ENCODE results near the gene ENKUR. TPM values are rescaled to one million over a fixed set of nuclear protein-coding genes. Genes with fewer than 3 reads are reported as not detected.

ENKUR gene
- total and polyA plus RNA-seq, 2 experiments from 2014 or later: 0.44 TPM; not detected in 1

DNA sequence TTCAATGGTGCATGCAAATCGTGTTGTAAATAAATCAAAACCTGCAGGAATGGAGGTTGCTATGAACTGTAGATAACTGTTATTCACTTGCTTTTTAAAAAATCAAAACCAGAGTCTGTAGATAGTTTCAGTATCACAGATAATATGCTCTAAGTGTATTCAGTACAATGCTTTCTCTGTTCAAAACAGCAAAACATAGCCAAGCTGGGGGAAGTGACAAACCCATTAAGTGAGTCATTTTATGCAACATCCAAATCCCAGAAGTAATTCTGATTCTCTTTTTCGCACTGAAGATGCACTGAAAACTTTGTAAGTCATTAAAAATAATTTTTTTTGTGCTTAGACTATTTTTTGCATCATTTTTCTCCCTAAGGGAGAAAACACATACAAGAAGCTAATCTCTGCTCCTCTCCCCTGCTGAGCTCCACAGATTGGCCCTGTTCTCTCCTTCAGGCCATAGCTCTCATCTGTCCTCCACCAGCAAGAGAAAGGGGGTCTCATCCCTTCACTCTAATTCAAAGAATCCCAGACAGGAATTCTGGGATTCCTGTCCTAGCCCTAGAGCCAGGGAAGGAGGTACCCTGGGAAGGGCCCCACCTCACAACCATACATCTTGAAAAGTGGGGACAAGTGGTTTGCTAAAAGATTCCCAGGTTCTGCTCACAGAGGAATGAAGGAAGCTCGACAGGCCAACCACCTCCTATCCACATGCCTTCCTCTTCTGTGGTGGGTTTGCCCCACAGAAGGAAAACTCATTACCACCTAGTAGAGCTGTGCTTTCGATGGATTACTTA is 68.5 kb downstream of the ENKUR start:
- ATAC-seq (no peak), DNase-seq (ENCODE audit: low spot score) (no peak)
- TF ChIP-seq EZH2phosphoT487 (IDR thresholded peaks at IDR 0.05; ENCODE audit: unreplicated experiment) (no peak), CREB1 (CRISPR knock-in tag; IDR thresholded peaks at IDR 0.05; ENCODE audit: low read depth) (no peak), ZNF114 (CRISPR knock-in tag; IDR thresholded peaks at IDR 0.05) (no peak), NANOG (IDR thresholded peaks at IDR 0.05; ENCODE audit: borderline replicate concordance) (no peak), JUNB (IDR thresholded peaks at IDR 0.05; ENCODE audit: unreplicated experiment) (no peak), POLR2AphosphoS5 (IDR thresholded peaks at IDR 0.05; ENCODE audit: low read depth) (no peak), STAT1 (IDR thresholded peaks at IDR 0.05; ENCODE audit: unreplicated experiment) (no peak), EZH2 (IDR thresholded peaks at IDR 0.05; ENCODE audit: low read depth, unreplicated experiment) (no peak), ZNF331 (CRISPR knock-in tag; IDR thresholded peaks at IDR 0.05; ENCODE audit: low read depth) (no peak)
- TF ChIP-seq, protein P1, sequence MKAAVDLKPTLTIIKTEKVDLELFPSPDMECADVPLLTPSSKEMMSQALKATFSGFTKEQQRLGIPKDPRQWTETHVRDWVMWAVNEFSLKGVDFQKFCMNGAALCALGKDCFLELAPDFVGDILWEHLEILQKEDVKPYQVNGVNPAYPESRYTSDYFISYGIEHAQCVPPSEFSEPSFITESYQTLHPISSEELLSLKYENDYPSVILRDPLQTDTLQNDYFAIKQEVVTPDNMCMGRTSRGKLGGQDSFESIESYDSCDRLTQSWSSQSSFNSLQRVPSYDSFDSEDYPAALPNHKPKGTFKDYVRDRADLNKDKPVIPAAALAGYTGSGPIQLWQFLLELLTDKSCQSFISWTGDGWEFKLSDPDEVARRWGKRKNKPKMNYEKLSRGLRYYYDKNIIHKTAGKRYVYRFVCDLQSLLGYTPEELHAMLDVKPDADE (IDR thresholded peaks at IDR 0.05): no peak
- TF ChIP-seq, protein P2, sequence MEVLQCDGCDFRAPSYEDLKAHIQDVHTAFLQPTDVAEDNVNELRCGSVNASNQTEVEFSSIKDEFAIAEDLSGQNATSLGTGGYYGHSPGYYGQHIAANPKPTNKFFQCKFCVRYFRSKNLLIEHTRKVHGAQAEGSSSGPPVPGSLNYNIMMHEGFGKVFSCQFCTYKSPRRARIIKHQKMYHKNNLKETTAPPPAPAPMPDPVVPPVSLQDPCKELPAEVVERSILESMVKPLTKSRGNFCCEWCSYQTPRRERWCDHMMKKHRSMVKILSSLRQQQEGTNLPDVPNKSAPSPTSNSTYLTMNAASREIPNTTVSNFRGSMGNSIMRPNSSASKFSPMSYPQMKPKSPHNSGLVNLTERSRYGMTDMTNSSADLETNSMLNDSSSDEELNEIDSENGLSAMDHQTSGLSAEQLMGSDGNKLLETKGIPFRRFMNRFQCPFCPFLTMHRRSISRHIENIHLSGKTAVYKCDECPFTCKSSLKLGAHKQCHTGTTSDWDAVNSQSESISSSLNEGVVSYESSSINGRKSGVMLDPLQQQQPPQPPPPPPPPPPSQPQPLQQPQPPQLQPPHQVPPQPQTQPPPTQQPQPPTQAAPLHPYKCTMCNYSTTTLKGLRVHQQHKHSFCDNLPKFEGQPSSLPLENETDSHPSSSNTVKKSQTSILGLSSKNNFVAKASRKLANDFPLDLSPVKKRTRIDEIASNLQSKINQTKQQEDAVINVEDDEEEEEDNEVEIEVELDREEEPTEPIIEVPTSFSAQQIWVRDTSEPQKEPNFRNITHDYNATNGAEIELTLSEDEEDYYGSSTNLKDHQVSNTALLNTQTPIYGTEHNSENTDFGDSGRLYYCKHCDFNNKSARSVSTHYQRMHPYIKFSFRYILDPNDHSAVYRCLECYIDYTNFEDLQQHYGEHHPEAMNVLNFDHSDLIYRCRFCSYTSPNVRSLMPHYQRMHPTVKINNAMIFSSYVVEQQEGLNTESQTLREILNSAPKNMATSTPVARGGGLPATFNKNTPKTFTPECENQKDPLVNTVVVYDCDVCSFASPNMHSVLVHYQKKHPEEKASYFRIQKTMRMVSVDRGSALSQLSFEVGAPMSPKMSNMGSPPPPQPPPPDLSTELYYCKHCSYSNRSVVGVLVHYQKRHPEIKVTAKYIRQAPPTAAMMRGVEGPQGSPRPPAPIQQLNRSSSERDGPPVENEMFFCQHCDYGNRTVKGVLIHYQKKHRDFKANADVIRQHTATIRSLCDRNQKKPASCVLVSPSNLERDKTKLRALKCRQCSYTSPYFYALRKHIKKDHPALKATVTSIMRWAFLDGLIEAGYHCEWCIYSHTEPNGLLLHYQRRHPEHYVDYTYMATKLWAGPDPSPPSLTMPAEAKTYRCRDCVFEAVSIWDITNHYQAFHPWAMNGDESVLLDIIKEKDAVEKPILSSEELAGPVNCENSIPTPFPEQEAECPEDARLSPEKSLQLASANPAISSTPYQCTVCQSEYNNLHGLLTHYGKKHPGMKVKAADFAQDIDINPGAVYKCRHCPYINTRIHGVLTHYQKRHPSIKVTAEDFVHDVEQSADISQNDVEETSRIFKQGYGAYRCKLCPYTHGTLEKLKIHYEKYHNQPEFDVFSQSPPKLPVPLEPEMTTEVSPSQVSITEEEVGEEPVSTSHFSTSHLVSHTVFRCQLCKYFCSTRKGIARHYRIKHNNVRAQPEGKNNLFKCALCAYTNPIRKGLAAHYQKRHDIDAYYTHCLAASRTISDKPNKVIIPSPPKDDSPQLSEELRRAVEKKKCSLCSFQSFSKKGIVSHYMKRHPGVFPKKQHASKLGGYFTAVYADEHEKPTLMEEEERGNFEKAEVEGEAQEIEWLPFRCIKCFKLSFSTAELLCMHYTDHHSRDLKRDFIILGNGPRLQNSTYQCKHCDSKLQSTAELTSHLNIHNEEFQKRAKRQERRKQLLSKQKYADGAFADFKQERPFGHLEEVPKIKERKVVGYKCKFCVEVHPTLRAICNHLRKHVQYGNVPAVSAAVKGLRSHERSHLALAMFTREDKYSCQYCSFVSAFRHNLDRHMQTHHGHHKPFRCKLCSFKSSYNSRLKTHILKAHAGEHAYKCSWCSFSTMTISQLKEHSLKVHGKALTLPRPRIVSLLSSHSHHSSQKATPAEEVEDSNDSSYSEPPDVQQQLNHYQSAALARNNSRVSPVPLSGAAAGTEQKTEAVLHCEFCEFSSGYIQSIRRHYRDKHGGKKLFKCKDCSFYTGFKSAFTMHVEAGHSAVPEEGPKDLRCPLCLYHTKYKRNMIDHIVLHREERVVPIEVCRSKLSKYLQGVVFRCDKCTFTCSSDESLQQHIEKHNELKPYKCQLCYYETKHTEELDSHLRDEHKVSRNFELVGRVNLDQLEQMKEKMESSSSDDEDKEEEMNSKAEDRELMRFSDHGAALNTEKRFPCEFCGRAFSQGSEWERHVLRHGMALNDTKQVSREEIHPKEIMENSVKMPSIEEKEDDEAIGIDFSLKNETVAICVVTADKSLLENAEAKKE (CRISPR knock-in tag; IDR thresholded peaks at IDR 0.05): no peak
- TF ChIP-seq, protein P3, sequence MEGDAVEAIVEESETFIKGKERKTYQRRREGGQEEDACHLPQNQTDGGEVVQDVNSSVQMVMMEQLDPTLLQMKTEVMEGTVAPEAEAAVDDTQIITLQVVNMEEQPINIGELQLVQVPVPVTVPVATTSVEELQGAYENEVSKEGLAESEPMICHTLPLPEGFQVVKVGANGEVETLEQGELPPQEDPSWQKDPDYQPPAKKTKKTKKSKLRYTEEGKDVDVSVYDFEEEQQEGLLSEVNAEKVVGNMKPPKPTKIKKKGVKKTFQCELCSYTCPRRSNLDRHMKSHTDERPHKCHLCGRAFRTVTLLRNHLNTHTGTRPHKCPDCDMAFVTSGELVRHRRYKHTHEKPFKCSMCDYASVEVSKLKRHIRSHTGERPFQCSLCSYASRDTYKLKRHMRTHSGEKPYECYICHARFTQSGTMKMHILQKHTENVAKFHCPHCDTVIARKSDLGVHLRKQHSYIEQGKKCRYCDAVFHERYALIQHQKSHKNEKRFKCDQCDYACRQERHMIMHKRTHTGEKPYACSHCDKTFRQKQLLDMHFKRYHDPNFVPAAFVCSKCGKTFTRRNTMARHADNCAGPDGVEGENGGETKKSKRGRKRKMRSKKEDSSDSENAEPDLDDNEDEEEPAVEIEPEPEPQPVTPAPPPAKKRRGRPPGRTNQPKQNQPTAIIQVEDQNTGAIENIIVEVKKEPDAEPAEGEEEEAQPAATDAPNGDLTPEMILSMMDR (conservative IDR thresholded peaks at IDR 0.05; ENCODE audit: low read depth in 2 of 2): no peak
- TF ChIP-seq, protein P4, sequence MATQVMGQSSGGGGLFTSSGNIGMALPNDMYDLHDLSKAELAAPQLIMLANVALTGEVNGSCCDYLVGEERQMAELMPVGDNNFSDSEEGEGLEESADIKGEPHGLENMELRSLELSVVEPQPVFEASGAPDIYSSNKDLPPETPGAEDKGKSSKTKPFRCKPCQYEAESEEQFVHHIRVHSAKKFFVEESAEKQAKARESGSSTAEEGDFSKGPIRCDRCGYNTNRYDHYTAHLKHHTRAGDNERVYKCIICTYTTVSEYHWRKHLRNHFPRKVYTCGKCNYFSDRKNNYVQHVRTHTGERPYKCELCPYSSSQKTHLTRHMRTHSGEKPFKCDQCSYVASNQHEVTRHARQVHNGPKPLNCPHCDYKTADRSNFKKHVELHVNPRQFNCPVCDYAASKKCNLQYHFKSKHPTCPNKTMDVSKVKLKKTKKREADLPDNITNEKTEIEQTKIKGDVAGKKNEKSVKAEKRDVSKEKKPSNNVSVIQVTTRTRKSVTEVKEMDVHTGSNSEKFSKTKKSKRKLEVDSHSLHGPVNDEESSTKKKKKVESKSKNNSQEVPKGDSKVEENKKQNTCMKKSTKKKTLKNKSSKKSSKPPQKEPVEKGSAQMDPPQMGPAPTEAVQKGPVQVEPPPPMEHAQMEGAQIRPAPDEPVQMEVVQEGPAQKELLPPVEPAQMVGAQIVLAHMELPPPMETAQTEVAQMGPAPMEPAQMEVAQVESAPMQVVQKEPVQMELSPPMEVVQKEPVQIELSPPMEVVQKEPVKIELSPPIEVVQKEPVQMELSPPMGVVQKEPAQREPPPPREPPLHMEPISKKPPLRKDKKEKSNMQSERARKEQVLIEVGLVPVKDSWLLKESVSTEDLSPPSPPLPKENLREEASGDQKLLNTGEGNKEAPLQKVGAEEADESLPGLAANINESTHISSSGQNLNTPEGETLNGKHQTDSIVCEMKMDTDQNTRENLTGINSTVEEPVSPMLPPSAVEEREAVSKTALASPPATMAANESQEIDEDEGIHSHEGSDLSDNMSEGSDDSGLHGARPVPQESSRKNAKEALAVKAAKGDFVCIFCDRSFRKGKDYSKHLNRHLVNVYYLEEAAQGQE (IDR thresholded peaks at IDR 0.05; ENCODE audit: unreplicated experiment): no peak
- Mint-ChIP-seq H3K9me3 (no peaks in the 10 kb centered on the region; the same call in 1 of the 3 replicates), H3K4me3 (no peak overlapping the region), H3K36me3 (ENCODE audit: low read depth) (no peaks in the 10 kb centered on the region), H3K4me1 (peaks cover 17% of the 10 kb centered on the region), H3K27ac (no peak overlapping the region), H3K27me3 (ENCODE audit: insufficient read depth, low read depth, poor library complexity) (peaks cover 8% of the 10 kb centered on the region)
- Histone ChIP-seq H3K4me1 (ENCODE audit: insufficient read depth) (peaks cover 18% of the 10 kb centered on the region), H3K4me2 (no peak overlapping the region), H3F3A (replicated peaks; ENCODE audit: low read depth) (peaks cover 8% of the 10 kb centered on the region; the same call in 1 of the 2 replicates), H3K27me3 (ENCODE audit: insufficient read depth) (no peaks in the 10 kb centered on the region), H3K36me3 (ENCODE audit: insufficient read depth) (no peaks in the 10 kb centered on the region), H4K20me1 (replicated peaks; ENCODE audit: insufficient read depth) (no peaks in the 10 kb centered on the region), H3K79me2 (replicated peaks; ENCODE audit: insufficient read depth) (no peaks in the 10 kb centered on the region), H3K4me3 (no peak overlapping the region), H3K9me2 (ENCODE audit: insufficient read depth) (no peaks in the 10 kb centered on the region), H3K27ac (ENCODE audit: low read depth) (no peak overlapping the region), H2AFZ (no peak overlapping the region)

All from GM23338 (cell line).